GM12878 (cell line): ENCODE data around the gene SOHLH2. TPM values are rescaled to one million over a fixed set of nuclear protein-coding genes. Genes with fewer than 3 reads are reported as not detected.

Experiments used
- ATAC-seq: fragments of 200-7000 bp; cut with Tn5 transposase; 3 replicates; pipeline ENCODE4 v1.9.1; 2020; ENCODE audit warnings: mild to moderate bottlenecking, moderate library complexity
- BruUV-seq: library from RNA; stranded (reverse); fragments of 400-500 nt; replicated peaks from 2 replicates; lab custom pipeline; 2021; lab: Mats Ljungman, UMichigan
- CTCF ChIA-PET: fragments of 300-600 bp; sonication (Branson Sonifier 250); formaldehyde crosslinking; extraction: SDS; loops from one replicate; lab custom pipeline; 2021; ENCODE audit warnings: inconsistent platforms; lab: Yijun Ruan, JAX
- POLR2A ChIA-PET: fragments of 350-600 bp; formaldehyde crosslinking; extraction: SDS; loops from one replicate; lab custom pipeline; 2021; ENCODE audit warnings: inconsistent platforms; lab: Charles Lee
- RAD21 ChIA-PET: fragments of 300-600 bp; sonication (Branson Sonifier 250); formaldehyde crosslinking; loops from one replicate; lab custom pipeline; 2023; ENCODE audit warnings: antibody characterized with exemption; ENCODE audit not compliant: unreplicated experiment; lab: Charles Lee
- SMC1A ChIA-PET: fragments of 300-600 bp; sonication (Branson Sonifier 250); formaldehyde crosslinking; loops from one replicate; lab custom pipeline; 2023; ENCODE audit not compliant: unreplicated experiment, uncharacterized antibody; lab: Charles Lee
- DNase-seq: peaks from one replicate; pipeline ENCODE4 v3.0.0-alpha.2; 2011; ENCODE audit warnings: low read depth, low spot score
- FAIRE-seq: peaks from 3 replicates; lab custom pipeline; 2011; peaks lifted over from hg19 to GRCh38; lab: Jason Lieb, UNC
- H2AFZ ChIP-seq: 2 replicates; pipeline ENCODE4 v1.6.0; 2011; ENCODE audit warnings: low read depth, low read length, control low read depth; ENCODE audit not compliant: control insufficient read depth
- H3K27ac ChIP-seq: 2 replicates; pipeline ENCODE4 v1.5.1; 2011; ENCODE audit warnings: control low read depth; ENCODE audit not compliant: control insufficient read depth, insufficient read depth
- H3K27me3 ChIP-seq, 2 experiments: replicated peaks in 1 of 2; 2 replicates each; pipeline versions ENCODE4 v1.6.0 to v1.6.1; 2011; ENCODE audit warnings: low read length in 1 of 2; ENCODE audit not compliant: control insufficient read depth in 2 of 2, insufficient read depth in 2 of 2
- H3K36me3 ChIP-seq, 2 experiments: 2 replicates each; pipeline ENCODE4 v1.5.1; 2011; ENCODE audit warnings: low read length in 1 of 2; ENCODE audit not compliant: control insufficient read depth in 2 of 2, insufficient read depth in 2 of 2
- H3K4me1 ChIP-seq: 2 replicates; pipeline ENCODE4 v1.6.1; 2011; ENCODE audit warnings: mild to moderate bottlenecking, low read length, moderate library complexity, mixed read lengths; ENCODE audit not compliant: control insufficient read depth, insufficient read depth
- H3K4me2 ChIP-seq: 2 replicates; pipeline ENCODE4 v1.6.0; 2011; ENCODE audit warnings: control low read depth; ENCODE audit not compliant: control insufficient read depth, insufficient read depth
- H3K4me3 ChIP-seq: fragments of 200-600 bp; sonication (generic); 2 replicates; pipeline ENCODE4 v1.5.1; 2016
- H3K79me2 ChIP-seq: 2 replicates; pipeline ENCODE4 v1.6.0; 2011; ENCODE audit warnings: low read length; ENCODE audit not compliant: control insufficient read depth, insufficient read depth
- H3K9ac ChIP-seq: 2 replicates; pipeline ENCODE4 v1.8.0; 2011; ENCODE audit warnings: low read length, control low read depth, mixed read lengths; ENCODE audit not compliant: control insufficient read depth, insufficient read depth
- H3K9me3 ChIP-seq: replicated peaks from 3 replicates; pipeline ENCODE4 v1.5.1; 2011; ENCODE audit warnings: mild to moderate bottlenecking, low read length; ENCODE audit not compliant: control insufficient read depth, insufficient read depth
- H4K20me1 ChIP-seq: 2 replicates; pipeline ENCODE4 v1.6.0; 2011; ENCODE audit not compliant: control insufficient read depth, insufficient read depth
- BCLAF1 ChIP-seq: fragments of 450-650 bp; IDR thresholded peaks from 2 replicates; pipeline ENCODE4 v1.6.1; 2017; ENCODE audit warnings: antibody characterized with exemption, mild to moderate bottlenecking, moderate library complexity
- FOXK2 ChIP-seq: fragments of 450-650 bp; IDR thresholded peaks from 2 replicates; pipeline ENCODE4 v1.6.1; 2017; ENCODE audit warnings: mild to moderate bottlenecking, moderate library complexity
- IKZF2 ChIP-seq, 2 experiments: fragments of 450-650 bp; IDR thresholded peaks; 2 replicates each; pipeline ENCODE4 v1.6.1; 2017; ENCODE audit warnings: mild to moderate bottlenecking in 2 of 2, moderate library complexity in 2 of 2
- JUNB ChIP-seq: IDR thresholded peaks from 2 replicates; pipeline ENCODE4 v1.6.1; 2016; ENCODE audit warnings: antibody characterized with exemption, mild to moderate bottlenecking
- NBN ChIP-seq: fragments of 450-650 bp; IDR thresholded peaks from 2 replicates; pipeline ENCODE4 v1.6.1; 2016
- NRF1 ChIP-seq: conservative IDR thresholded peaks from 2 replicates; pipeline ENCODE4 v1.6.1; 2011; ENCODE audit warnings: mild to moderate bottlenecking, low read depth, low read length, improper control_type of control experiment
- PAX8 ChIP-seq: fragments of 450-650 bp; IDR thresholded peaks from 2 replicates; pipeline ENCODE4 v1.6.1; 2017; ENCODE audit warnings: mild to moderate bottlenecking, moderate library complexity
- RFX5 ChIP-seq: IDR thresholded peaks from 2 replicates; pipeline ENCODE4 v1.6.1; 2011; ENCODE audit warnings: low read depth, low read length, improper control_type of control experiment
- SREBF1 ChIP-seq: IDR thresholded peaks from 2 replicates; pipeline ENCODE4 v1.6.1; 2012; ENCODE audit warnings: mild to moderate bottlenecking, low read length
- SREBF2 ChIP-seq: IDR thresholded peaks from 2 replicates; pipeline ENCODE4 v1.6.1; 2012; ENCODE audit warnings: mild to moderate bottlenecking, low read length
- TCF12 ChIP-seq: IDR thresholded peaks from 2 replicates; pipeline ENCODE4 v1.6.1; 2011; ENCODE audit warnings: low read depth, mild to moderate bottlenecking, low read length
- YBX1 ChIP-seq: fragments of 450-650 bp; IDR thresholded peaks from 2 replicates; pipeline ENCODE4 v1.6.1; 2016; ENCODE audit warnings: antibody characterized with exemption
- ZNF384 ChIP-seq: IDR thresholded peaks from 2 replicates; pipeline ENCODE4 v1.6.1; 2012; ENCODE audit warnings: low read depth, mild to moderate bottlenecking, low read length, improper control_type of control experiment, borderline replicate concordance
- ZNF622 ChIP-seq: fragments of 450-650 bp; IDR thresholded peaks from 2 replicates; pipeline ENCODE4 v1.6.1; 2017; ENCODE audit warnings: mild to moderate bottlenecking, inconsistent platforms
- WGBS: methylation state at CpG from one replicate; pipeline ENCODE4 v1.1.6; 2016; ENCODE audit warnings: low lambda C conversion rate; ENCODE audit not compliant: insufficient replicate concordance, insufficient coverage; ENCODE audit errors: missing lambda C conversion rate; 5-methylcytosine and 5-hydroxymethylcytosine counted together
- in situ Hi-C: fragments of 300-500 bp; cut with MboI; formaldehyde crosslinking; loops from 9 replicates; pipeline ENCODE4 v1.14.3; 2018; ENCODE audit warnings: mixed read lengths
- intact Hi-C: fragments of 100-400 bp; cut with micrococcal nuclease; formaldehyde crosslinking; loops from one replicate; pipeline ENCODE4 v1.14.2; 2022; ENCODE audit not compliant: unreplicated experiment
- polyA plus RNA-seq, 11 experiments: library from polyadenylated mRNA; depleted of rRNA in 4 of 11; unstranded in 6 of 11; stranded (reverse) in 5 of 11; fragments of >200 nt; fragmentation: Nextera tagmentation in 4 of 11; fragmentation: Illumina TruSeq in 1 of 11; extraction: Ambion mirVana in 4 of 11; extraction: Trizol in 1 of 11; gene quantifications; 1 replicate in 1 of 11; 2 replicates in 10 of 11; pipeline versions ENCODE4 v1.2.1 to v1.2.3, GENCODE V29; 2011 to 2016; ENCODE audit warnings: inconsistent platforms in 2 of 11, missing spikeins in 2 of 11, low read depth in 1 of 11
- total RNA-seq, 4 experiments: library from RNA; depleted of rRNA in 3 of 4; stranded (reverse); fragments of >200 nt in 3 of 4; fragmentation: Illumina TruSeq in 1 of 4; extraction: Trizol in 1 of 4; gene quantifications; 2 replicates each; pipeline versions ENCODE4 v1.2.1 to v1.2.3, GENCODE V29; 2013 to 2021
- TF ChIP-seq, protein P1 (sequence below): IDR thresholded peaks from 2 replicates; pipeline ENCODE4 v1.6.1; 2011; ENCODE audit warnings: low read depth, mild to moderate bottlenecking, low read length, moderate library complexity, borderline replicate concordance; ENCODE audit errors: extremely low read depth
- TF ChIP-seq, protein P2 (sequence below): fragments of 450-650 bp; IDR thresholded peaks from 2 replicates; pipeline ENCODE4 v1.6.1; 2016; ENCODE audit warnings: mild to moderate bottlenecking
- TF ChIP-seq, protein P3 (sequence below): fragments of 450-650 bp; IDR thresholded peaks from 2 replicates; pipeline ENCODE4 v1.6.1; 2016; ENCODE audit warnings: mild to moderate bottlenecking, moderate library complexity, borderline replicate concordance

SOHLH2 gene
- total and polyA plus RNA-seq, 10 of the 15 experiments (the other 5 are each of a cell fraction or from before 2014, with no cell fraction given): 2.4 TPM; not detected in 9

DNA sequence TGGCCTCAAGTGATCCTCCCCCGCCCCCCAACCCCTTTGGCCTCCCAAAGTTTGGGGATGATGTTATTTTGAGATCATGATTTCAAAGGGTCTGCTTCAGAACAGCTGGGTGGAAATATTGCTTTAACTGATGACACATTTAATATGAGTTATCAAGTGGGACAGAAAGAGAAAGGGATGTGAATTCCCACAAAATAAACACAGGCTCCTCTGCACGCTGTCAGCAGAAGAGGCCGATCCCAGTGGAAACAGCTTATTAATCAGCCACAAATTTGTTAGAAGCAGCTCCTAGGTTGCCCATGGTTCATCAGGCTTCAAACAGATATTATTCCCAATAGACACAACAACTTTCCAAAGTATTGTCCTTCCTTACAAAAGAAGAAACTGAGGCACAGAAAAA lies 87.9 kb downstream of the SOHLH2 start (continued):
- TF ChIP-seq TCF12 (no peak), RFX5 (no peak), SREBF2 (no peak), YBX1 (no peak), ZNF622 (no peak), IKZF2 (IDR thresholded peaks at IDR 0.05) (no peak), SREBF1 (no peak)
- TF ChIP-seq, protein P1, sequence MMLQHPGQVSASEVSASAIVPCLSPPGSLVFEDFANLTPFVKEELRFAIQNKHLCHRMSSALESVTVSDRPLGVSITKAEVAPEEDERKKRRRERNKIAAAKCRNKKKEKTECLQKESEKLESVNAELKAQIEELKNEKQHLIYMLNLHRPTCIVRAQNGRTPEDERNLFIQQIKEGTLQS: no peak

DNA sequence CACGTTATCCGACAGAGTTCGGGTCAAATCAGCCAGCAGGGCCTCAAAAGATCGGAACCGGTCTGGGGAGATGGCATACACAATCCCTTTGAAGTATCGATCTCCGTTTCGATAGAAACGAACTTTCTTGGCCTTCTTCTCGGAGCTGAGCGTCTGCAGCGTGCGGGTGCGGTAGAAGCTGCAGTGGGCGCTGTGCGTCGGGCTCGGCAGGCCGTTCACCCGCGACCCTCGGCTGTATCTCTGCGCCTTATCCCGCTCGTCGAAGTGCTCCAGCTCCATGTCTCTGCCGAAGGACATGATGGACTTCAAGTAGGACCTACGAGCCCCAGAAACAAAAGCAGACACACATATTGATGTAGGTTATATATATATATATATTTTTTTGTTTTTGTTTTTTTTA lies 88.5 kb downstream of the SOHLH2 start:
- in situ Hi-C loops: no loop called here
- intact Hi-C loops: no loop called here
- ATAC-seq (no peak), FAIRE-seq (no peak), DNase-seq (no peak)
- Histone ChIP-seq H4K20me1 (no peaks in the 10 kb centered on the region), H3K9me3 (no peaks in the 10 kb centered on the region; the same call in 2 of the 3 replicates), H3K36me3 (no peaks in the 10 kb centered on the region), H3K79me2 (no peaks in the 10 kb centered on the region), H3K27ac (no peak overlapping the region), H3K4me1 (no peaks in the 10 kb centered on the region), H3K4me2 (no peak overlapping the region), H3K27me3 (peaks cover 0 to 3% of the 10 kb centered on the region in 2 experiments; a peak in 2 of 4 replicates), H2AFZ (no peak overlapping the region), H3K4me3 (no peak overlapping the region), H3K9ac (no peak overlapping the region)
- SMC1A ChIA-PET: no interaction called here
- 63% methylated on average over 28 of the region's 28 CpGs for WGBS
- BruUV-seq: no TSS peak
- POLR2A ChIA-PET: no interaction called here
- CTCF ChIA-PET: no interaction called here
- RAD21 ChIA-PET: no interaction called here
- TF ChIP-seq FOXK2 (no peak), PAX8 (no peak), JUNB (no peak), NRF1 (no peak), ZNF384 (no peak), NBN (no peak), BCLAF1 (no peak)
- TF ChIP-seq, protein P2, sequence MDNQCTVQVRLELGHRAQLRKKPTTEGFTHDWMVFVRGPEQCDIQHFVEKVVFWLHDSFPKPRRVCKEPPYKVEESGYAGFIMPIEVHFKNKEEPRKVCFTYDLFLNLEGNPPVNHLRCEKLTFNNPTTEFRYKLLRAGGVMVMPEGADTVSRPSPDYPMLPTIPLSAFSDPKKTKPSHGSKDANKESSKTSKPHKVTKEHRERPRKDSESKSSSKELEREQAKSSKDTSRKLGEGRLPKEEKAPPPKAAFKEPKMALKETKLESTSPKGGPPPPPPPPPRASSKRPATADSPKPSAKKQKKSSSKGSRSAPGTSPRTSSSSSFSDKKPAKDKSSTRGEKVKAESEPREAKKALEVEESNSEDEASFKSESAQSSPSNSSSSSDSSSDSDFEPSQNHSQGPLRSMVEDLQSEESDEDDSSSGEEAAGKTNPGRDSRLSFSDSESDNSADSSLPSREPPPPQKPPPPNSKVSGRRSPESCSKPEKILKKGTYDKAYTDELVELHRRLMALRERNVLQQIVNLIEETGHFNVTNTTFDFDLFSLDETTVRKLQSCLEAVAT: no peak
- TF ChIP-seq, protein P3, sequence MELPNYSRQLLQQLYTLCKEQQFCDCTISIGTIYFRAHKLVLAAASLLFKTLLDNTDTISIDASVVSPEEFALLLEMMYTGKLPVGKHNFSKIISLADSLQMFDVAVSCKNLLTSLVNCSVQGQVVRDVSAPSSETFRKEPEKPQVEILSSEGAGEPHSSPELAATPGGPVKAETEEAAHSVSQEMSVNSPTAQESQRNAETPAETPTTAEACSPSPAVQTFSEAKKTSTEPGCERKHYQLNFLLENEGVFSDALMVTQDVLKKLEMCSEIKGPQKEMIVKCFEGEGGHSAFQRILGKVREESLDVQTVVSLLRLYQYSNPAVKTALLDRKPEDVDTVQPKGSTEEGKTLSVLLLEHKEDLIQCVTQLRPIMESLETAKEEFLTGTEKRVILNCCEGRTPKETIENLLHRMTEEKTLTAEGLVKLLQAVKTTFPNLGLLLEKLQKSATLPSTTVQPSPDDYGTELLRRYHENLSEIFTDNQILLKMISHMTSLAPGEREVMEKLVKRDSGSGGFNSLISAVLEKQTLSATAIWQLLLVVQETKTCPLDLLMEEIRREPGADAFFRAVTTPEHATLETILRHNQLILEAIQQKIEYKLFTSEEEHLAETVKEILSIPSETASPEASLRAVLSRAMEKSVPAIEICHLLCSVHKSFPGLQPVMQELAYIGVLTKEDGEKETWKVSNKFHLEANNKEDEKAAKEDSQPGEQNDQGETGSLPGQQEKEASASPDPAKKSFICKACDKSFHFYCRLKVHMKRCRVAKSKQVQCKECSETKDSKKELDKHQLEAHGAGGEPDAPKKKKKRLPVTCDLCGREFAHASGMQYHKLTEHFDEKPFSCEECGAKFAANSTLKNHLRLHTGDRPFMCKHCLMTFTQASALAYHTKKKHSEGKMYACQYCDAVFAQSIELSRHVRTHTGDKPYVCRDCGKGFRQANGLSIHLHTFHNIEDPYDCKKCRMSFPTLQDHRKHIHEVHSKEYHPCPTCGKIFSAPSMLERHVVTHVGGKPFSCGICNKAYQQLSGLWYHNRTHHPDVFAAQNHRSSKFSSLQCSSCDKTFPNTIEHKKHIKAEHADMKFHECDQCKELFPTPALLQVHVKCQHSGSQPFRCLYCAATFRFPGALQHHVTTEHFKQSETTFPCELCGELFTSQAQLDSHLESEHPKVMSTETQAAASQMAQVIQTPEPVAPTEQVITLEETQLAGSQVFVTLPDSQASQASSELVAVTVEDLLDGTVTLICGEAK: no peak
